Measurements from ENCODE around the gene CCP110.

The CCP110 gene

DNA sequence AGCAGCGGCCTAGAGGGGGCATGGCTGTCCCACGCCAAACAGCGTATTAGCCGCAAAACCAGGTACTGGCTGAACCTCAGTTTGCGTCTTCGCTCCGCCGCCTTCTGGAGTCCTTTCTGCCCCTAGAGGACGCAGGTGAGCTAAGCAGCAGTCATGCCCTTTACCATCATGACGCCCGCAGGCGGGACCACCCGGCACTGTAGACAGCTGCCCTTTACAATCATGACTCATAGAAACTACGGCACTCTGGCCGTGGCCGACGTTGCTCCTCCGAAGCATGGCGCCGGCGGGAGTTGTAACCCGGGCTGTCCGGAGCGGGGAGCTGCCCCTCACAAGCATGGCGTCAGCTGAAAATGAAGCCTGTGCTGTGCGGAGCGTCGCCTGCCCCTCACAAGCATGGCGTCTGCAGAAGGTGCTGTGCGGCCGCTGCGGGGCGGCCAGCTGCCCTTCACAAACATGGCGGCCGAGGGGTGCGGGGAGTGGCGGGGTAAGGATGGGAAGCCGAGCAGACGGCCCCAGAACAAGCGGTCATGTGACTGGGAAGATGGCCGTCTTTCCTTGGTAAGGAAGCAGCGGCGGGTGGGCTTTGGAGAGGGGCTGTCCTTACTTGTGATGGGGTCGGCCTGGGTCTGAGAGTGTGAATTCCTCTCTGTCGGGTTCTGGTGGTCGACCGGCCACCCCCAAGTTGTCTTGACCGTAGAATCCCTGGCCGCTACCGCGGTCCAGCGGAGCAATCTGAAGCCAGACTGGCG is 31.6 kb downstream of the CCP110 start, which contains the start of gene VPS35L:
TSS of gene VPS35L (plus strand) at position 518 of the 752 bp plus-strand sequence. CDS start at position 545, 27 bp downstream.
- peak; percentile 99 for DNase-seq (ENCODE audit: low spot score)

DNA sequence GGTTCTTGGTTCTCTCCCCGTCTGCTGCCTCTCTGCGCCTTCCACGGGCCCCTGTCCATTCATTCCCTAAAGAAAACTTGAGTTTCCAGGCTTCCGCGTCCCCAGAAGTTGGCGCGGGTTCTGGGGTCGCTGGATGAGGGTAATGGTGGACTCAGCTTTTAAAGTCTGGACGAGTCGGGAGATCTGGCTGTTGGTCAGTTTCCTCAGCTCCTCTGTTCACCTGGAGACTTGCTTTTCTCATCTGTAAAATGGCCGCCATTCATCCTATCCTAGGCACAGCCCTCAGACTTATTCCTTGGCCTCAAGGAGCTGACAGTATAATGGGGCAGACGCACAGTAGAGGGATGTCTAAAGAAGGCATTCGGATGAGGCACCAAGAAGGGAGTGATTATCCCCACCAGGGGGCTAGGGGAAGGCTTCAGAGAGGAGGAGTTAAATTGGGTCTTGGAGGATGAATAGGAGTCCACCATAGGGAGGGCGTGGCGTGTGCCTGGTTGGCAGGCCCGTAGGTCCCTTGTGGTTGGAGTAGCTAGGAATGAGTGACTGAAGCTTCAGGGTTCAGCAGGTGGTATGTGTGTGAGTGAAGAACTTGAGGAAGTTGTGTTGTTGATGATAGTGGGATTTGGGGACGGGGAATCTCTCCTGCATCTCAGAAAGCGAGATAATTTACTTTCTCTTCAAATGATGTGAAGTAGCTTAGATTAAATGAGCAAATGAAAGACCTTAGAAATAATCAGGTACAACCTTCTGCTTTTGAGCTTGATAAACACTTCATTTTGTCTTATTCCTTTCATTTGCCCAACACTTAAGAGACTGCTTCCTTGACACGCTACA is 32.4 kb downstream of the CCP110 start:
- DNase-seq (ENCODE audit: low spot score) = peak; percentile 75

DNA sequence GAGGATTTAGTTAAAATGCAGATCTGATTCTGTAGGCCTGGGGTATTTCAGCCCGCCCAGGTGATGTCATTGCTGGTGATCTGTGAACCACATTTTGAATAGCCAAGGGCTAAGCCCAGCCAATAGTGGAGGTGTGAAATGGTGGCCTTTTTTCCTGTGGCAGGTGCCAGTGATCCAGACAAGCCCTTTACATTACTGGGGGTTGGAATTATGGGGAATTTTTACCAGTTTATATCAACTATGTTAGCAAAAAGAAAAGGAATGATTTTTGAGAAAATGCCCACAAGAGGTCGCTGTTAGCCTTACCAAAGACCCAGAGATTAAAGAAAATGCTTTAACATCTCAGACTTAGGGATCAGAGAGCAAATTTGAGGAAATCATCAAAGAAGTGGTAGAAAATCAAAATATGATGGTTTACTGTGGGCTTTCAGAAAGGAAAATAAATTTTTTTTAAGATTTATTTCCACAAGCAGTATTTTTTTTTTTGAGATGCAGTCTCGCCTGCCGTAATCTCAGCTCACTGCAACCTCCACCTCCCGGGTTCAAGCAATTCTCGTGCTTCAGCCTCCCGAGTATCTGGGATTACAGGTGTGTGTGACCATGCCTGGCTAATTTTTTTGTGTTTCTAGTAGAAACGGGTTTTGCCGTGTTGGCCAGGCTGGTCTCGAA is 35.6 kb downstream of the CCP110 start:
- DNase-seq (ENCODE audit: low spot score) = peak; percentile 76

DNA sequence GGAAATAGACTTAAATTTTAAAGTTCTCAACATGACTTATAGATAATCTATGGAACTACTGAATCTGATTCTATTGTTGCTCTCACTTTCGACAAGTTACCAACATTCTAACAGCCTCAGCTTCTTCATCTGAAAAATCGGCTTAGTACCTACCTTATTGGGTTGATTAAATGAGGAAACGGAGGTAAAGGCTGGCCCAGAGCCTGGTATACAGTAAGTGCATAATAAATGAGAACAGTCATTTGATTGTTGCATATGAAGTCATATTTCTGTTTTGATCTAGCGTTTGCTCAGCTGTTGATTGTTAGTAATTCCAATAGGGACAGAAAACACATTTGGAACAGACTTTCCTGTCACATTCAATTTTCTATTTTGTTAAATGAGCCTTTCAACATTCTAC is 36.3 kb downstream of the CCP110 start:
- no peak for DNase-seq (ENCODE audit: low spot score)

DNA sequence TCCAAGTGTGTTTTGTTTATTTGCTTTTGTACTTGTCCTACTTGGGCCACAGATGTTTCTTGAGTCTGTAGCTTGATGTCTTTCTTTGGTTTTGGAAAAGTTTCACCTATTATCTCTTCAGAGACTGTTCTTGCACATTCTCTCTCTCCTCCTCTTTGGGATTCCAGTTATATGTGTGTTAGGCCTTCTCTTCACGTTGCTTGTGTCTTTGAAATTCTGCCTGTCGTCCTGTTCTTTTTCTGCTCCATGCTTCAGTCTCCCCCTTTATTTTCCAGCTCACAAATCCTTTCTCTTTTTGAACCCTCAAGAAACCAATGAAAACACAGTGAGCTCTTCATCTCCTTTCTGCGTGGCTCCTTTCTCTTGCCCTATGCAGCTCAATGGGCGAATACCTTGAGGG is 39.6 kb downstream of the CCP110 start:
- DNase-seq (ENCODE audit: low spot score) = no peak

DNA sequence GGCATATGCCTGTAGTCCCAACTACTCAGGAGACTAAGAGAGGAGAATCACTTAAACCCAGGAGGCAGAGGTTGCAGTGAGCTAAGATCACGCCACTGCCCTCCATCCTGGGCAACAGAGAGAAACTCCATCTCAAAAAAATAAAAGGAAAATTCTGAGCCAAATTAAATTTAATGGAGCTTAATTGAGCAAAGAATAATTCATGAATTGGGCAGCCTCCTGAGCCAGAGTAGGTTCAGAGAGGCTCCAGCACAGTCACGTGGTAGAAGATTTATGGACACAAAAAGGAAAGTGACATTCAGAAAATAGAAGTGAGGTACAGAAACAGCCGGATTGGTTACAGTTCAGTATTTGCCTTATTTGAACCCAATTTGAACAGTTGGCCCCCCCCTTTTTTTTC is 42.6 kb downstream of the CCP110 start:
- no peak for DNase-seq (ENCODE audit: low spot score)

DNA sequence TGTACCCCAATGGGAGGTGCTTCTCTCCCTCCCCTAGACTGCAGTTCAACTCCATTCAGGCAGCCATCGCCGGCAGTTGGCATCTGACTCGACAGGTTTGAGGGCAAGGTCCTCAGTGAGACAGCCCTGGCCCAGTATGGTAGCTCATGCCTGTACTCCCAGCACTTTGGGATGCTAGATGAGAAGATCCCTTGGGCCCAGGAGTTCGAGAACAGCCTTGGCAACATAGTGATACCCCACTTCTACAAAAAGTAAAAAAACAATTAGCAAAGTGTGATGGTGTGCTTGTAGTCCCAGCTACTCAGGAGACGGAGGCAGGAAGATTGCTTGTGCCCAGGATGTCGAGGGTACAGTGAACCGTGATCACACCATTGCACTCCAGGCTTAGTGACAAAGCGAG is 43.8 kb downstream of the CCP110 start:
- no peak for DNase-seq (ENCODE audit: low spot score)

DNA sequence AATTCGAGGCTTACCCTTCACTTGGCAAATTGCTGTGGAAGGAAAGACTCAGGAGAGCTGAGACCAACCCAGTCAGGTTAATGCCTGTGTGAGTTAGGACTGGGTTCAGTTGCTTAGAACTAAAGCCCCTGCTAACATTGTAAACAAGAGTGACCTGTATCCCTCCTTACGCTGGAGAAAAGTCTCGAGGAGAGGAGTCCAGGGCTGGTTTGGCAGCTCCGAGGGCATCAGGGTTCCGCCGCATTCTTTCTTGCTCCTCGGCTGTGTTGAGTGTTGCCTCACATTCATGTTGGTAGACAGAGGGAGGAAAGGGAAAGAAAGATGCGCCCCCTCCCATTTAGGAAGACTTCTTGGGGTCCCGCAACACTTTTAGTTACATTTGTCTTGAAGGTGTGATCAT is 50.3 kb downstream of the CCP110 start:
- no peak for DNase-seq (ENCODE audit: low spot score)

DNA sequence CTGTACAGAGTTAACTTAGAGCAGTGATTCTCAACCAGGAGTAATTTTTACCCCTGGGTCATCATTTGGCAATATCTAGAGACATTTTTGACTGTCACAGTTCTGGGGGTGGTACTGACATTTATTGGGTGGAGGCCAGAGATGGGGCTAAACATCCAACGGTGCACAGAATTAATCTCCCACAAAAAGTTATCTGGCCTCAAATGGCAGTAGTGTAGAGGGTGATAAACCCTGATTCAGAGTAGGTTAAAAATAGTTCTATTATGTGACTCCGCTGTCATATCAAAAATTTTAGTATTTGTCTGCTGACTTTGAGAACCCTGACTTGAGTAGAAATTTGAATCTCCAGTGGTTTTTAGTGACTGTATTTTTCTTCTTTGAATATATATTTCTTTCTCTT is 50.9 kb downstream of the CCP110 start:
- DNase-seq (ENCODE audit: low spot score) = no peak

DNA sequence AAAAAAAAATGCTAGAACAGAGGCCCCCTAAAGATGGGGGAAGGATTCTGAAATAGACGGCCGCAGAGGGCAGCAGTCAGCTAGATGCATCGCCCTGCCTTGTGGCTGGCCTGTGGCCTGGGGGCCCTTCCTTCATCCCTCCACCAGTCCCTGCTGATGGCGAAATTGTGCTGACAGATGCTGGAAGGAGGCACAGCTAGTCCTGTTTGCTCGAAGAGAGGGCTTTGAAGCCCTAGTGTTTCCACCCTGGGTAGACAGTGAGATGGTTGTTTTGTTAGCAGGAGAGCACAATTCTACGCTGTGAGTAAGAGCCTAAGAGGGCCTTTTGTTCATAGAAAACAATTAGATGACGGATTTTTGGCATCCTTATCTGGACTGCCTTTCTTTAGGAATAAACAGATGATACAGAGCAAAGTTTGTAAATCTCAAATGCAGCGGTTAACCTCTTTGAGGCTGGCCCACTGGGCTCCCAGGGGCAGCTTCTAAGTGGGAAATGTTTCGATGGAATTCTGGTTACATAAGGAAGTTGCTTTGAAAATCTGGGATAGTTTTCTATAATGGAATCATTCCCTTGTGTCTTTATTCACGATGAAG is 54.7 kb downstream of the CCP110 start:
- DNase-seq (ENCODE audit: low spot score) = no peak

DNA sequence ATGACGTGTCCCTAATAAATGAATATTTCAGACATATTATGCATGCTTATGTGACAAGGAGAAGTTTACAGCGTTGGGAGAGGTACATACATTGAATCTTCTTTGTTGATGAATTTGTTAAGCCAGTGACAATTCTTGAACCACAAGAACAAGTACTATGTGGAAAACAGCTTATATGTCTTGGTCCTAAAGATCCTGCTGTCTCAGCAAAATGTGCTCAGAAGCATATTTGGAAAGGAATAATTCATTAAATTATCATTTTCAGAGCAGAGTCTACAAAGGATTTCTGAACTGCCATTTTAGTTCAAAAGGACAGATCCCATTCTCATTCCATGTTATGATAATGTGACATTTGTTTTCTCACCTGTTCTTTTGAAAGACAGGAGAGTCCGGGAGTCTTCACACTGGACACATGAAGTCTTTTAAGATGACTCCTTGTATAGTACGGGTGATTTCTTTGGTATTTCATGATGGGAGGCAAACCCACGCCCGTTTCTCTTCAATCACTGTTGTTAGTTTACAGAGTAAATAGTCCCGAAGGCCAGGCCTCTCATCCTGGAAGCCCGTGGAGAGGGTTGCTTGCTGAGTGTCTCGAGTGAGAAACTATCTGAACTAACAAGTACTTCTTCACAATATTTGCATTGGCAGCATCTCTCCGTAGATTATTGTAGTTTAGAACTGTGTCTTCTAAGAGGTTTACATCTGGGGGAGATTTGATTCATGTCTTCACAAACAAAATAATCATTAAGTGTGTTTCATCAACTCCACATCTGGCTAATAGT is 58.5 kb downstream of the CCP110 start:
- DNase-seq (ENCODE audit: low spot score) = no peak

DNA sequence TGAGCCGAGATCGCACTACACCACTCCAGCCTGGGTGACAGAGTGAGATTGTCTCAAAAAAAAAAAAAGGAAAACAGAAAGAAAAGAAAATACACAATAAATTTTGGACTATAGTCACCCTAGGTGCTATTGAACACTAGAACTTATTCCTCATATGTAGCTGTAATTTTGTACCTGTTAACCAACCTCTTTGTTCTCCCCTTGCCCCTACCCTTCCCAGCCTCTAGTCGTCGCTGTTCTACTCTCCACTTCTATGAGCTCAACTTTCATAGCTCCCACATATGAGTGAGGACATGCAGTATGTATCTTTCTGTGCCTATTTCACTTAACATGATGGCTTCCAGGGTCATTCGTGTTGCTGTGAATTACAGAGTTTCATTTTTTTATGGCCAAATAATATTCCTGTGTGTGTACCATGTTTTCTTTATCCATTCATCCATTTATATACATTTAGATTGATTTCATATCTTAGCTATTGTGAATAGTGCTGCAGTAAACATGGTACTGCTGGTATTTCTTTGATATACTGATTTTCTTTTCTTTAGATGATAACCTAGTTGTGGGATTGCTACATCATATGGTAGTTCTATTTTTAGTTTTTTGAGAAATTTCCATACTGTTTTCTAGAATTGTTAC is 60.0 kb downstream of the CCP110 start:
- DNase-seq (ENCODE audit: low spot score) = peak; percentile 48

DNA sequence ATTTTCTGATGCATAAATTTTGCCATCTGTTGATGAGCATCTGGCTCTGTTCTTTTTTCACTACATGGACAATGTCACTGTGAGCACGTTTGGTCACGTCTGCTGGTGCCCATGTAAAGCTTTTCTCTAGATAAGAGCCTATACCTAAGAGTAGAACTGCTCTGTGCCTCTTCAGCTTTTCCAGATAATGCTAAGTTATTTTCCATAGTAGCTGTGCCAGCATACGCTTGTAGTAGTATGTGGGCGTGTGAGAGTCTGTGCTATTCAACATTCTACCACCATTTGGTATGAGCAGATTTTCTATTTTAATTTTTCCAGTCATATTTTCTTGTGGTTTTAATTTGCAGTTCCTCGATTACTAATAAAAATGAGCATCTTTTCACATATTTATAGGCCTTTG is 64.9 kb downstream of the CCP110 start:
- no peak for DNase-seq (ENCODE audit: low spot score)

DNA sequence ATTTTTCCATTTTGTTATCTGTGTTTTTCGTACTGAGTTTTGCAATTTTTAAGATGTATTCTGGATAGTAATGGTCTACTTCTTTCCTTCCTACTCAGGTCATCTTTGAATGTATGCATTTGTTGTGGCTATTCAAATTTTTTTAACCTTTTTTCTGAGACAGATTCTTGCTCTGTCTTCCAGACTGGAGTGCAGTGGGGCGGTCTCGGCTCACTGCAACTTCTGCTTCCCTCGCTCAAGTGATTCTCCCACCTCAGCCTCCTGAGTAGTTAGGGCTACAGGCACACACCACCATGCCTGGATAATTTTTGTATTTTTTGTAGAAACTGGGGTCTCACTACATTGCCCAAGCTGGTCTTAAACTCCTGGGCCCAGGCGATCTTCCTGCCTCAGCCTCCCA is 65.4 kb downstream of the CCP110 start:
- no peak for DNase-seq (ENCODE audit: low spot score)

DNA sequence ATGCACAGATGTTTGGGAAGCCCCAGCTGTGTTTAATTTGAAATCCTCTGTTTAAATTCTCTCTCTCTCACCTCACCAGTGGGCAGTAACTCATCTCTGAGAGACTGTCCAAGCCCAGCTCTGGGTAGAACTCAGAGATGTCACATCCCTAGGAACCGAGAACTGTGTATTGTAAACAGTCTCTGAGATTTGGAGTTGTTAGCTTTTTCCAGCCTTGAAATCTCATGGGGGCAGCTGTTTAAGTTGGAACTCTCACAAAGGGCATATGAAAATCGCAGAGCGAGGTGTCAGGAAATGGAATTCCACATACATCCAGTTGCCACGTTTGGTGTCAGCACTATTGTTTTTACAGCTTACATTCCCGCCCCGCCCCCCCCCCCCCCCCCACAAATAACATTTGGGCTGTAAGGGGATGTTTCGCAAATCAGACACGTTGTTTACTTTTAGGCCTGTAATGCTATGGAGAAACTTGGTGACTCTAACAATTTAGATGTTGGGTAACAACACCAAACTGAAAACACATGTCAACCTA is 66.1 kb downstream of the CCP110 start:
- DNase-seq (ENCODE audit: low spot score) = no peak

DNA sequence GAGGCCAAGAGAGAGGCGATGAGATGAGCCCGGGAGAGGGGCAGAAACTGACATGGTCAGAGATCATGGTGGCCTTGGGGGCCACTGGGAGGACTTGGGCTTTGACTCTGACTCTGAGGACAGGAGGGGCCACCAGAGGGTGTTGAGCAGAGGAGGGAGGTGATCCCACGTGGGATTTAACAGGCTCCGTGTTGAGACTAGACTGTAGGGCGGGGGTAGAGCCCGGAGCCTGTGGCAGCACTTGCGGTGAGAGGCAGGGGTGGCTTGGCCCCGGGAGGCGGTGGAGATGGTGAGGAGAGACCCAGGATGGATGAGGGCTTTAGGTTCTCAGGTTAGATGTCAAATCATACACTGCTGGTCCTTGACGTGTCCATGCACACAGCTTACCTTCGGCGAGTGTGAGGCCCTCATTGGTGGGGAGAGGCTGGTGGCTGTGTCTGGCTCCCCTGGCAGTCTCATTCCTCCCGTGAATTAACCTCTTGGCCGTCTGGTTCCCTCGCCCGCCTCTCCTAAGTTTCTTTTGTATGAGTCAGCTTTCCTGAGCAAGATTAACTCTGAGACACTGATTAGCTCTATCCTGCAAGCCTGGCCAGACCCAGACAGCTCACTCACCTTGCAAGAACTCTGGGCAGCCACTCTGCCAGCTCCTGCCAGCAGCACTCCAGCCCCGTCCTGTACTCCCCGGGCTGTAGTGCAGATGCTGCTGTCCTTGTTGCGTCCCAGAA is 71.5 kb downstream of the CCP110 start:
- DNase-seq (ENCODE audit: low spot score) = no peak

DNA sequence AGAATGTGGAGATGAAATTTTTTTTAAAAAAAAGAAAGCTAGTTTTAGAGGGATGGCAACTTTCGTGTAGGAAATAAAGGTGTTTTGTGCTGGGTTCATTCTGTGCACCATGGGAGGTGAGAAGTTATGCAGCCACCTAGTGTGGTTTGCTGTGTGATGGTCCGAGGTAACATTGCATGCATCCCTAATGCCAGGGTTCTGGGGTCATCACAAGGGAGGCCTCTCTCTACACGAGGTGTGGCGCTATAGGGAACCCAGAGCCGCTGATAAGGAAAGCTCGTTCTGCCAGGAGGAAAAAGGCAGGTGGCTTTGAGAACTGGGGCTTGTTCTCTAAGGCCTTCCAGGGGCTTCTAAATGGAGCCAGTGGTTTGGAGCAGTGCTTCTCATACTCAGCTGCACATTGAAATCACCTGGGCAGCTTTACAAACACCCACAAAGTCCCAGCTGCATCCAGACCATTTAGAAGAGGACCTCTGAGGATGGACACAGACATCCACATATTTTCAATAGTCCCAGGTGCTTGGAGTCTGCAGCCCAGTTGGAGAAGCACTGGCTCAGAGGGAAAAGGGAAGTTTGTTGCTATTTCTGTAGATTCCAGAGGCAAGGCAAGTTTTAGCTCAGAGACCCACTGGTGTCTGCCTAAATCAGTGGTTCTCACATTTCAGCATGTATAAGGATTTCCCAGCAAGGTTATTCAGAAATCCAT is 75.2 kb downstream of the CCP110 start:
- DNase-seq (ENCODE audit: low spot score) = no peak

DNA sequence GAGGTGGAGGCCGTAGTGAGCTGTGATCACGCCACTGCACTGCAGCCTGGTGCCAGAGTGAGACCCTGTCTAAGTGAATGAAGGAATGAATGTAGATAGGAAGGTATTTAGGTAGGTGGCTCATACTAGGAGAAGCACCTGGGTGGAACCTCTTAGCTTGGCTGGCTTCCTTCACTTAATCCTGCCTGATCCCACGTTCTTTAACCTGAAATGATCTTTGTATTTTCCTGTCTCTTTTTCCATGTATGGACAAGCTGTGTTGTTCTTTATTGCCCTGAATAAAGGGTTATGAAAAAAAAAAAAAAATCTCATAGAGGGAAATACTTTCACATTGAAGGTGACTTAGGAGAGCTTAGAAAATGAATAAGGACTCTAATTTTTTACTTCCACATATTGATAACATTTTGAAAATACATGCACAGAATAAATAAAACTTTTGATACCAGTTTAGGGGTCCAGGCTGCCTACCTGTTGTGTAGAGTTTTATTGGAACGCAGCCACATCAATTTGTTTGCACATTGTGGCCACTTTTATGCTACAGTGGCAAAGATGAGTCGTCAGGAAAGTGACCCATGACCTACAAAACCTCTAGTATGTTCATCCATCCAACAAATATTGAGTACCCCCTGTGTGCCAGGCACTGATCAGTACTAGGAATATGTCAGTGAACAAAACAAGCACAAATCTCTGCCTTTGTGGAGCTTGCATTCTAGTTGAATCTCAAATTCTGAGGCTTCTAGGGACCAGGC is 76.4 kb downstream of the CCP110 start:
- DNase-seq (ENCODE audit: low spot score) = no peak
